GM18870 (cell line): Measurements from ENCODE around the gene ARHGAP26.

ENCODE experiments used
- ATAC-seq: cut with Tn5 transposase; IDR thresholded peaks from one replicate; pipeline ENCODE4 v1.9.1; 2021; ENCODE audit warnings: moderate library complexity; ENCODE audit not compliant: unreplicated experiment

ARHGAP26 gene

DNA sequence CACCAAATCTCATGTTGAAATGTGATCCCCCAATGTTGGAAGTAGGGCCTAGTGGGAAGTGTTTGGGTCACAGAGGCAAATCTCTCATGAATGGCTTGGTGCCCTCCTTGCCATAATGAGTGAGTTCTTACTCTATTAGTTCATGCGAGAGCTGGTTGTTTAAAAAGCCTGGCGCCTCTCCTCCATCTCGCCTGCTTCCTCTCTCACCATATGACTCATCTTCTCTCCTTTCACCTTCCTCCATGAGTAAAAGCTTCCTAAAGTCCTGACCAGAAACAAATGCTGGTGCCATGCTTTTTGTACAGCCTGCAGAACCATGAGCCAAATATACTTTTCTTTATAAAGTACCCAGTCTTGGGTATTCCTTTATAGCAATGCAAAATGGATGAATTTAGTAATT, 20.9 kb upstream of the ARHGAP26 start:
- ATAC-seq = no peak

- ATAC-seq = no peak
These were observed 17.0 kb upstream of the ARHGAP26 start for GRCh38 chr5:142753116-142753631.

DNA sequence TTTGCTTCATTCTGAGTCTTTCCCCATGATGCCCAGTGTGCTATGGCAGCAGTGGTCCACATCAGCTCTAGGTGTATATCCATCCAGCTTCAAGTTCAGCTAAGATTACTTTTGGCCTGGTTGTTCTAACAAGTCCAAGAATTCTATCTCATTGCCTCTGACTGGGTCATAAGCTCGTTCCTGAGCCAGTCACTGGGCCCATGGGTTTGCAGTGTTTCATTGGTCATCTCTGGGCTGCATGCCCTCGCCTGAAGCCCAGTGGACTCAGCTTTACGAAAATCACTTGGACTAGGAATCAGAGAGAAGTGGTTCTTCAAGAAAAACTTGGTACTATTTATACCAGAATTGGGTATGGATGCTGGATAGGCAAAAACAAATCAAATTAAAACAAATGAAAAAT, 16.1 kb upstream of the ARHGAP26 start:
- ATAC-seq = no peak

DNA sequence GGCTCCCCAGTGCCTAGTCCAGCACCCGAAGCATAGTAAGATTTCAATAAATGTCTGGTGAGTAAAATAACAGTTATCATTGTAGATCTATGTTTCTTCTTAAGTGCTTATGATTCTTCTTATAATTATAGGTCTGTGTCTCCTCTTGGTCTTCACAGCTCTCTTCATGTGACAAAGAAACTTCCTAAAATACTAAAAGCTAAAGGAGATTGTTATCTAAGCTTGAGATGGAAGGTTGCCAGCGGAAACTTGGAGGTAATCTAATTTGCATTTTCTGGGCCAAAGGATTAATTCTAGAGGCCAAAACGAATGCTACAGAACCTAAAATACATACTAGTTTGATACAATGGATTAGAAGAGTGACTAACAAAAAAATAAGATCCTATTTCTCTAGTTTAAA, 13.6 kb upstream of the ARHGAP26 start:
- no peak for ATAC-seq

DNA sequence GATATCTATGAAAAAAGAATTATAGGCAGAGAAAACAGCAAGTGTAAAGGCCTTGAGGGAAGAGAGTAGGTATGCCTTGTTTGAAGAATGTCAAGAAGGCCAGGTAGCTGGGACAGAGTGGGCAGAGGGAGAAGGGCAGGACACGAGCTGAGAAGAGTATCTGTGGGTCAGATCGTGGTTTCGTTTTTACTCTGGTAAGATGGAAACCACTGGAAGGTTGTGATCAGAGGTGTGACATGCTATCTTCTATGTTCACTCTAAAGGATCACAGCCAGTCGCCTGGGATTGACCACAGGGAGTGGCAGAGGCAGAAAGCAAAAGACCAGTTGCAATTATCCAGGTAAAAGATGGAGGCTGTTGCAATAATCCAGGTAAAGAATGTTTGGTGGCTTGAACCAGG, 12.6 kb upstream of the ARHGAP26 start:
- ATAC-seq = no peak

DNA sequence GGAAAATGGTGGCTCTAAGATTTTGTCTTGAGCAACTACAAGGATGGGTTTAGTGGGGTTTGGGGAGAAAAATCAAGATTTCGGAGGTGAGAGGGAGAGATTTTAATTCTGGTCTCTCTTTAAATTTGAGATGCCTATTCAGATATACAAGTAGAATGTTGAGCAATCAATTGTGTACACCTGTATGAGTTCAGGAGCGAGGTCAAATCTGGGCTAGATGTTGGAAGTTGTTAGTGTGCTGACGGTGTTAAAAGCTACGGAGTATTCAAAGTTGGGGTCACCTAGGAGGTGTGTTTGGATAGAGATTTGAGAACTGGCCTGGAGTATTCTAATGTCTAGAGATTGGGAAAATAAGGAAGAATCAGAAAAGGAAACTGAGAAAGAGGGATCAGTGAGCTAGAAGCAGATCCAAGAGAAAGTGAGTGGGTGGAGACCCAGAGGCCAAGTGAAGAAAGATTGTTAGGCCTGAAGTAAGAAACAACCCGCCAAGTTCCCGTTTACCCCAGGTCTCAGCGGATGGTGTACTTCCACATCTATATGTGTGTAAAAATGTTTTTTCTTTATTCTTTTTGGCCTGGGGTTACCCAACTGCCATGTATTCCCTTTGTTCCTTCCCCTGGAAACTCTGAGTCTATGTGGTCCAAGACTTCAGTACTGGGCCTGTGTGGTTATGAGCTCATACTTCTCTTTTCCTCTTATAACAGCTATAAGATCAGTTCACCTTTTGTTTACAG, 11.9 kb upstream of the ARHGAP26 start:
- no peak for ATAC-seq

DNA sequence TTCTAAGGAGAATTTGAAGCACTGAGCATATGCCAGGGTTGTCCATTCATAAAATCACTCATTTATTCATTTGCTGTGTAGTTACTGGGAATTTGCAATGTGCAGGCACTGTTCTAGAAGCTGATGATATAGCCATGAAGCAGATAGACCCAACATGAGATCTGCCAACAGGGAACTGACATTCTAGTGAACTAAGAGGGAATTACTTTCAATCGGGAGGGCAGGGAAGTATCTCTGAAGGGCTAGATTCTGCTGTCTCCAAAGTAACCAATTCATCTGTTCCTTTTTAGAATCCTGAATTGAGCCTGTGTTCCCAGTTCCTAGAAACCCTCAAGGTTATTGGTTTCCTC, 11.4 kb upstream of the ARHGAP26 start:
- no peak for ATAC-seq

DNA sequence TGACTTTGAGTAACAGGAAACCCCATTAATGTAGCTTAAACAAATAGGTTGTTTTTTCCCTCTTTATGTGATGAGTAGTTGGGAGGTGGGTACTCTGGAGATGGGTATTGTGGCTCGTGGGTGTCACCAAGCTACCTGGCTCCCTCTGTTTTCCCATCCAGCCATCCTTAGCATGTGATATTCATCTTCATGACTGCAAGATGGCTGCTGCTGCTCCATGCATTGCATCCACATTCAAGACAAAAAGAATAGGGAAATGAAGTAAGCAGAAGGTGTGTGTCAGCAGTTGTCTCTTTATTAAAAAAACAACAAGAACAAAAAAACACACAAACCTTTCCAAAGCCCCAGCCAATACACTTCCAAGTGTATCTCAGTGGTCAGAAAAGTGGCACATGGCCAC, 6.5 kb upstream of the ARHGAP26 start:
- no peak for ATAC-seq

DNA sequence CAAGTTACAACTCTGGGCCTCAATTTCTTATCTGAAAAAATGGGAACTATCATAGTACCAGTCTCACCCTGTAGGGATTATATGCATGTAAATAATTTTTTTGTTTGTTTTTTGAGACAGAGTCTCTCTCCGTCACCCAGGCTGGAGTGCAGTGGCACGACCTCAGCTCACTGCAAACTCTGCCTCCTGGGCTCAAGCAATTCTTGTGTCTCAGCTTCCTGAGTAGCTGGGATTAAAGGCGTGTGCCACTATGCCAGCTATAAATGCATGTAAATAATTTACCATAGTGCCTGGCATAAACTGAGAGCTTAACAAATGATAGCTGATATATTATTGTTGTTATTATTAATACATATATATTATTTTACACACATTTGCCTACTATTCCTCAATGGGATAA, 3.0 kb upstream of the ARHGAP26 start:
- ATAC-seq = no peak

DNA sequence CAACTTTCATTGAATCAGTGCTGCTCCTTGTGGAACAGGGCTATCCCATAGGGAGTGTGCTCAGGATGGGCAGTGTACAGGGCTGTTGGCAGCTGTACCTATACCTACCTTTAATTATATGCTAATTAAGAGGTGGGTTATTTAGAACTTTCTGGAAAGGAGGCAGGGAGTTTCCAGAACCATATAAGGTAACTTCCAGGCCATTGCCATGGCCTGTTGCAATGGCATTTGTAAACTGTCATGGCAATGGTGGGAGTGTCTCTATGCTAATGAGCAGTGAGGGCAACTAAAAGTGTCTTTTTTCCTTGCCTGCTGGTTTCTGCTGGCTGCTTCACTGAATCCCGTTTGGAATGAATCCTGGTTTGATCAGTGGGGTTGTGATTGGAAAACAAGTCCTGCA, 2.3 kb upstream of the ARHGAP26 start:
- no peak for ATAC-seq

- no peak for ATAC-seq
These were observed 855 bp upstream of the ARHGAP26 start for GRCh38 chr5:142769251-142769792.

DNA sequence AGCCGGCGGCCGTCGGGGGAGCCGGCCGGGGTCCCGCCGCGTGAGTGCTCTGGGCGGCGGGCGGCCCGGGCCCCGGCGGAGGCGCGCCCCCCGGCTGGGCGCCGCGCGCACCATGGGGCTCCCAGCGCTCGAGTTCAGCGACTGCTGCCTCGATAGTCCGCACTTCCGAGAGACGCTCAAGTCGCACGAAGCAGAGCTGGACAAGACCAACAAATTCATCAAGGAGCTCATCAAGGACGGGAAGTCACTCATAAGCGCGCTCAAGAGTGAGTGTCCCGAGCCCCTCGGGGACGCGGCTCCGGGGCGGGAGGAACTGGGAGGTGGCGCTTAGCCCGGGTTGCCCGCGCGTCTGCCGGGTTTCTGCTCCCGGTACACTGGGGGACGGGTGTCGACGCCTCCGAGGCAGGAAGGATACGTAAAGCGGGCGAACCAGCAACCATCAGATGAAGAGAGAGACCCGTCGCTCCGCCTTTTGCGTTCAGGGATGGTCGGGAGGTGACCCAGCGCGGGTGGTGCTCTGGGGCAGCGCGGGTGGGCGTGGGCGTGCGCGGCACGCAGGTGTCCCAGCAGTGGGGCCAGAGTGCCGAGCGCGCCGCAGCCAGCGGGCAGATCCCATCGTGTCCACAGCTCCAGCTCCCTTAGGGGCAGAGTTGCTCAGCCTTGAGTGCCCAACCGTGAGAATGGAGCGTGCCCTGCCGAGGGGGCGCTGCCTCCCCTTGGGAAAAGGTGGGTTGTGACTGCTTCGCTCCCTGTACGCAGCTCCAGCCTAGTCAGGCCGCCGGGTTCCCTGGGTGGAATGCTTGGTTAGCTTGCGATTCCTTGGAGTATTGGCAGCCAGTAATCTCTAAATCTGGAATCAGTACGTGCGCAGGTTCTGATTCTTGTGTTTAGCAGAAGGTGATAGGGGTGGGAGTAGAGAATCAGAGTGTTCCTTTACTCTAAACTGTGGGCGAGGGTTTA, 753 bp downstream of the ARHGAP26 start:
- ATAC-seq = peak; percentile 20

DNA sequence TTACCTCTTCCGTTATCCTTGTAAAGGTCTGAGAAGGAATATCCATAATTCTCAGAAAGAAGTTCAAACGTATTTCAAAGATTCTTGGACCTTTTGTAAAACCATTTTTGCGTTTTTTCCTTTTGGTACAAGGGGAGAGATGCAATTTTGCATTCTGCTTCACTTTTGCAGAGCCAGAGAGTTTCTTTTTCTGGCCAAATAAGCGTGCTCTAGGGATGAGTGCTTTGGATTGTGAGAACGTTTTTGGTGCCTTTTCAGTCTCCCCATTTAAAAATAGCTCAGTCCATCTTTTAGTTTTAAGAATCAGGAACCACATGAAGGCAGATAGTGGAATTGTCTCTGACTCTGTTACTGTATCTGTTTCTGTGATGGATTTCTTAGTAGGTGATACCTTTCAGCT, 1.5 kb downstream of the ARHGAP26 start:
- no peak for ATAC-seq

DNA sequence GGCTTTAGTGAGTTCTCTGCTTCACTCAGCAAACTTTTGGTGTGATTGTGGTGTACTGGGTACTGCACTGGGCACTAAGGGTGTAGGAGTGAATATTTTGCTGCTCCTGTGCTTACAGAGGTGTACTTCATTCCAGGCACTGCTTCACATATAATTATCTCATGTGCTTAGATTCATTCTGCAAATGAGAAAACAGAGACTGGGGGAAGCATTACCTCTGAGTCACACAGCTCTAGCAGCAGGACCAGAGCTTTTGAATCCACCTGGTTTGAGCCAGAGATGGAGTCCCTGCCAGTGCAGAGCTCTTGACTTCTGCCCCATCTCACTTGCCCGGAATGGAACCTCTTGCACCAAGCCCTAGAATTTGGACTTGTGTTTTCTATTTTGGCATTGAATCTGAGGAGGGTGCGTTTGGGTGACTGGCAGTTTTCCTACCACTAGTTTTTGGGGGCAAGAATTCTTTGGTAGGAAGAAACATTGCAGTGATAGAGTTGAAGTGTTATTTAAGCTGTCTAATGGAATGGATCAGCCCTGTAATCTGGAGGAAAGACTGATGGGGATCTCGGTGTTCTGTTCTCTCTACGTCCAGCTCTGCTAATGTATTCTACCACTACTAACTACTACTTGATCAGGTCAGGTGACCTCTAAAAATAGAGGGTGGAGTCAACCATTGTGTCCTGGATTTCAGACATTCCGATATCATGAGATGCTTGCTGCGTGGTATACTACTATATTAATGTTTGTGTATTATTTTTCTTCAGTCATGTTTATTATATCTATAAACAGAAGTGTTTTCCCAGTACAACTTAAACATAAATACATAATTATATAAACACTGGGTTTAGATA, 2.5 kb downstream of the ARHGAP26 start:
- no peak for ATAC-seq

DNA sequence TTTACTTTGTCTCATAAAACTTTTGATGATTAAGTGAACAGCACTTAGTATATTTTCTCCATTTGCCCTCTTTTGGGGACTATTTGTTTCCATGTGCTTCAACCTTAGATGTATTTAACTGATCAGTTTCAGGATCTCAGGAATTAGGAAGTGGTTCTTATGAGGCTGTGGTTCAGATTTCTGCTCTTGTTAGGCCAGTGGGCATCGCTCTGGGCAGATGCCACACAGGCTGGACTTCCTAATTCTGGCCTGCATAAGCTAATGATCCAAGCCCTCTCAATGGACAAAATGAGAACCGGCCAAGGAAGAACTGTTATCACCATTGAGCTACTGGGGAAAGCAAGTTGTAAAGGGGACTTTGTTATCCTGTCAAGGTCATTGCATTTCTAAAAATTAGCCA, 6.9 kb downstream of the ARHGAP26 start:
- ATAC-seq = no peak

DNA sequence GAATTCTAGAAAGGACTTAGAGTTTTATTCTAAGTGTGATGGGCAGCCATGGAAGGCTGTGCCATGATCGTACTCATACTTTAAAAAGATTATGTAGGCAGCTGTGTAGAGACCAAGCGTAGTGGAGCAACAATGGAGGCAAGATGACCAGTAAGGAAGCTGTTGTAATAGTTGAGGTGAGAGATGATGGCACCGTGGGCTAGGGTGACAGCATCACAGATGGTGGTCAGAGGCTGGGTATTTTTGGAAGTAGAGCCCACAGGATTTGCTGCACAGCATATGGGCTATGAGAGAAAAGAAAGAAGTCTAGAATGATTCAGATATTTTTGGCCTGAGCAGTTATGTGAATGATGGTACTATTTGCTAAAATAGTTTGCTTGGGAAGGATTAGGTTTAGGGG, 7.7 kb downstream of the ARHGAP26 start:
- no peak for ATAC-seq

DNA sequence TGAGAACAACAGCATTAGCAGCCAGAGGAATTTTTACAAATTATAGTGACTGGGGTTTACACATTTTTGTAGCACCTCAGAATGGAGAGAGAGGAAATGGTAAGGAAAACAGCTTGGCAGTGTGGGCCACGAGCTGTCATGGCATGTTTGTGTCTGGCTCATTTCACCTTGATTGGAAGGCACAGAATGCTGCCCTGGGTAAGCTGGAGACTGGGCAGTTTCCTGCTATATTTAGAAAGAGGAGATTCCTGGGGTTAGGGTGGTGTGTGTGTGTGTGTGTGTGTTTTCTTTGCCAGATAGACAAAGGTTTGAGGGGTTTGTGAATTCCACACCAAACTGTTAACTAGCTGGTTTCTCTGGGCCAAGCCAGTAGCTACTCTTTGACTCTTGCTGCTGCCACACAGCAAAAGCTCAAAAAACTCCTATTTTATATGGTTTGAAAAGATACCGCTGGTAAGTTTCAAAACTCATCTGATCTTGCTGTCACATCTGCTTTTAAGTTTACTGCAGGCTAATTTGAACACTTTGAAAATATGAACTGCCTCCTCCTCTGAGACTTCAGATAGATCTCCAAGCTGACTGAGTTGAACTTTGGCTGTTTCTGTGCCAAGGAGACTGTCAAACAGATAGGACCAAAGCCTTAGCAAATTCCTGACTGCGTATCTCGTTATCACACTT, 9.1 kb downstream of the ARHGAP26 start:
- ATAC-seq = no peak

DNA sequence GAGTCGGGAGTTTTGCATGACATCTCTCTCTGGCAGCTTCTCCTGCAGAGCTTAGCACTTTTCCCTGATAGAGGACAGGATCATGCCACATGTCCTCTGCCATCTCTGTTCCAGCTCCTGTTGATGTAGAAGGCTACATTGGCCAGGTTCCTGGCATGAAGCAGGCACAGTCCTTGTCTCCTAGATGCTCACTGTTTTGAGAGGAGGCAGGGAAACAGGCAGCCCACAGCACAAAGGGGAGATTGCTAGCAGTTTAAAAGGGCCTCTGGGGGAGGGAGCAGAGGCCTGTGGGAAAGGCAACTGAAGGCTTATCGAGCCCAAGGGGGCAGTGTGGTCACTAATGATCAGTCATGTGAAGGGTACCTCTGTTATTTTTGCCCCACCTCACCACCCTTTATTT, 10.7 kb downstream of the ARHGAP26 start:
- no peak for ATAC-seq

GRCh38 chr5:142782976-142783530, 12.9 kb downstream of the ARHGAP26 start:
- no peak for ATAC-seq
